NT2/D1 (cell line): ENCODE measurements around the gene PKD2L2.

Experiments
- SUZ12 ChIP-seq: IDR thresholded peaks from 2 replicates; pipeline ENCODE4 v1.6.1; 2011; ENCODE audit not compliant: insufficient read length, insufficient read depth; ENCODE audit errors: extremely low read depth
- YY1 ChIP-seq: IDR thresholded peaks from 2 replicates; pipeline ENCODE4 v1.6.1; 2011; ENCODE audit not compliant: insufficient read length, insufficient read depth
- ZNF274 ChIP-seq: IDR thresholded peaks from 2 replicates; pipeline ENCODE4 v1.6.1; 2011; ENCODE audit warnings: mild to moderate bottlenecking, low read depth, low read length

GRCh38 chr5:137891849-137892248, 2.6 kb downstream of the PKD2L2 start:
- TF ChIP-seq SUZ12, result no peak
- no peak for TF ChIP-seq YY1
- no peak for TF ChIP-seq ZNF274
